ENCODE measurements around the gene FBXO3.

The FBXO3 gene

DNA sequence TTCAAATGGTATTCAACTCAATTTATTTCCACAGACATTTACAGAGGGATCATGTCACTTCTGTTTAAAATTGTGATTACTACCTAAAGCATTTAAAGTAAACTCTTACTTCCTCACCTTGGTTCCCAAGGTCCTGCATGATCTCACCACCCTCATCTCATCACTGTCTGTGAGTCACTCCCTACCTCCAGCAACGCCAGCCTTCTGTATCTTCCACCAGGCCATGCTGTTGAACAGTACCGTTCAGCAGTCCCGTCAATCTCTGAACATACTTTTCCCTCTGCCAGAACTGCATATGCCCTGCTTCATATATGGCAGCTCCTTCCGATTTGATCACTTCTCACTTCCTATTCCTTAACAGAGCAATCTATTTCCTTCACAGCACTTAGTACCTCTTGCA is 2.0 kb downstream of the FBXO3 start:
- no peak for DNase-seq (ENCODE audit: low read depth in 1 of 2, low spot score in 1 of 2)

DNA sequence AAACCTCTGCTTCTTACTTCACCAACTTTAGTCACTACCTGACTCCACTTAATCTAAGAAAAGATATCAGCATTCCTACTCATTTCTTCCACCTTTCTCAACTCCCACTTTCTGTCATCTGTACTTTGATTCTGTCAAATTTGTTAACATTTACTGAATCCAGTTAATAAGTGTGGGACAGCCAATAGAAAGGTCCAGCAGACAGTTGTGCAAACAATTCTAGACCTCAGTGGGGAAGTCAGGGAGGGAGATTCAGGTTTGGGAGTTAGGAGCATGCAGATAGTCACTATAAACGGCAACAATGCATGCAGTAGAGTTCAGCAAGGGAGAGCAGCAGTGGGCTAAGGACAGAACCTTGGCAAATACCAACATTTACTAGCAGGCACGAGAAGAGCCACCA is 4.1 kb downstream of the FBXO3 start:
- DNase-seq (ENCODE audit: low read depth in 1 of 2, low spot score in 1 of 2), result no peak

DNA sequence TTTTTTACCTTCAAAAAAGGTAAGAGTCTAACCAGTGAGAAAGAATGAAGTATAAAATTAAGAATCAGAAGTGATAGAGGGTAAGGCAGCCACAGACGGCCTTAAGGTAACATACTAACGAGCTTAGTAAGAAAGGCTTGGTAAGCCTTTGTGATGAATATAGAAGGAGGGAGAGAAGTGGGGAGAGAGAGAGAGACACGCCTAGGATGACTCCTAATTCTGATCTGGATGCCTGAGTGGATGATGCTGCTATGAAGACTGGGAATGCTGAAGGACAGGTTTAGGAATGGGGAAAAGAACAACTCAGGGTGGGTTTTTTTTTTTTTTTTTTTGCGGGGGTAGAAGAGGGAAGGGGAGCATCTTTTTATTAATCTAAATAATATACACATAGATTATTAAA is 4.8 kb downstream of the FBXO3 start:
- no peak for DNase-seq (ENCODE audit: low read depth in 1 of 2, low spot score in 1 of 2)

DNA sequence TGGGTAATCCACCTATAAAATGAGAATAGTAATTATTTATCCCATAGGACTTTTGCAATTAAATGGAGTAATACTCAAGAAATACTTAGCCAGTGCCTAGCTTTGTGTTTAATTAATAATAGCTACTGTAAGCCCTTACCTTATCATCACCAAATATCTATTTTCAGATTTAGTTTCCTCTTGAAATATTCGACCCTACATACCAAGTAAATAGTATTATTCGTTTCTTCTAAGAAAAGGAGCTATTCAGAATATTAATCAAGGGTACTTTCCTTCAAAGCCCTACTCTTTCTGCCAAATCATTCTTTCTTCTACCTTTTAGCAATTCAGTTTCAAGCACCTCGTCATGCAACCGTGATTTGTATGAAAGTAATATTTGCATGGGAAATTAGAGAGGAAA is 6.7 kb downstream of the FBXO3 start:
- no peak for DNase-seq (ENCODE audit: low read depth in 1 of 2, low spot score in 1 of 2)

DNA sequence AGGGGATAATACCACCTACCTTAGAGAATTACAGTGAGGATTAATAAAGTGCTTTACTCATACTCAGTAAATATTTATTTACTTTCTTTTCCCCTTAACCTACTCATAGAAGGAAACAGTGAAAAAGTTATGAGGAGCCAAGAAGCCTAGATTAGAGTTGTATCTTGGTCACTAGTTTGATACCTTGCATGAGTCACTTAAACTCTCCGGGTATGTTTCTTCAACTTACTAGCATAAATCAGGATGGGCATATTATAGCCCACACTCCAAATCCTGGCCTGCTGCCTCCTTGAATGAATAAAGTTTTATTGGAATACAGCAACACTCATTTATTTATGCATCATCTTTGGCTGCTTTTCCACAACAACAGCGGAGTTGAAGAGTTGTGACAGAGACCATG is 8.2 kb downstream of the FBXO3 start:
- DNase-seq (ENCODE audit: low read depth in 1 of 2, low spot score in 1 of 2), result no peak

DNA sequence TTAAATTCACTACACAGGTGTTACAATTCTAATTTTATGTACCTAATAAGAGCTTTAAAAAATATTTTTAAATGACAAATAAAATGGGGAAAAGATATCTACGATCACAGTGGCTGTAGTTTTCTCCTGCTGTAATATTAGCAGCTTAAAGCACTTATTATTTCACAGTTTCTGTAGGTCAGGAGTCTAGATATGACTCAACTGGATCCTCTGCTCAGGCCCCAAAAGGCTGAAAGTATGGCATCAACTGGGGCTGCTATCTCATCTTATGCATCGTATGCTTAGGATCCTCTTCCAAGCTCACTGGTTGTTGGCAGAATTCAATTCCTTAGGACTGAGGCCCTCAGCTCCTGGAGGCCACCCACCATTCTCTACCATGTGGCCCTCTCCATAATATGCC is 12.8 kb downstream of the FBXO3 start:
- no peak for DNase-seq (ENCODE audit: low read depth in 1 of 2, low spot score in 1 of 2)

DNA sequence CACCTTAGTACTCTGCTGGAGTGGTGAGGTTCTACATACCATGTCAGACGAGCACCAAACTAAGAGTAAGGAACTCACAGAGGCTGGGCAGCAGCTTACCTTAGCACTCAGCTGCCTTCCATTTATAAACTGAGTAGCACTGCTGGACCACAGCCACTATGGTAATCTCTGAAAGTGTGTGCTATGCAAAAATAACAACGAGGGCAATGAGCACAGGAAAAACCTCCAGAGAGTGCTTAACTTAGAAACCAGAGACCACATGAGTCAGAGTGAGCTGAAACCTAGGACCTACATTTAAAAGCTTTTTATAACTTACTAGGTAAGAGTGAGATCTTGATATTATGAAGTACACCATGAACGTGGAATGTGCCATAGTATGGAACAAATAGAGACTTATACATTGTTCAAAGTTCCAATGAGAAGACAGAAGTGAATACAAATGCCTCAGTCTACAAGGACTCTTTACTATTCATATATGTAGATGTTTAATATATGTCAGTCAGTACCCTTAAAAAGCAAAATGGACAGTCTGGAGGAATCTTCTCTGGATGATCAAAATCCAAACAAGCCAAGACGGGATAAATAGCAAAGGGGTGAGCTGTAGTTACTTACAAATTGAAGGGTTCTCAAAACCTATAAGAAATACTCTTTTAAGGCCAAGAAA is 20.9 kb downstream of the FBXO3 start:
- no peak for DNase-seq (ENCODE audit: low read depth in 1 of 2, low spot score in 1 of 2)

DNA sequence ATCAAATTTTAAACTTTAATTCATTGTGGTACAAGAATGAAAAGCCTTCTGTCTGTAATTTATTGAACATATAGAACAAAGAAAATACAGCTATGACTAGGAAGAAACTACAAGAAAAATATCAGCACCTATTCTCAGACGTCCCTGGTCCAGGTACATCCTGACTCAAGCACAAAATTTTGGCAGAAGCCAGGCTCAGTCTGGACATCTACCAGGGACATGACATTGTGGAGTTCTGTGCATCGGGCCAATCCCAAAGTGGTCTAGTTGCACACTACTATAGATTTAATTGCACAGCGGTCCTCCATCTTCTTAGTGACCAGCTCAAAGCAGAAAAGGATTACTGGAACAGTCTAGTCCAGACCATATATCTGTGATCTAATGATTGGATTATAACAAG is 22.4 kb downstream of the FBXO3 start:
- DNase-seq (ENCODE audit: low read depth in 1 of 2, low spot score in 1 of 2), result no peak

DNA sequence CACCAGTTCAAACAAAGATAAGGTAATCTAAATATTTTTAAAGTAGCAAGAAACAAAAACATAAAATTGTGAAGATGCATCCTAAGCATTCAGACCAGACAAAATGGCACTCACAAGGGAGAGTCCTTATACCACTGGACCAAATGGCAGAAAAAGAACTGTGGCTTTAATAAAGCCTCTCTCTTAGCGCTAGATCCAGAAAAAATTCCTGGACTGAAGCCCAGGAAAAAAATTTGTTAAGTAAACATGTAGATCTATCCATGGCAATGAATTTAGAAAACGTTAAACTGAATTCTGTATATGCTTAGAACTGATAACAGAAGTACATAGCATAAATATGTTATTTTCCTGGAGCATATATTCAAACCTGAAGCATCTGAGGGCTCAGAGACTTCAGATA is 26.3 kb downstream of the FBXO3 start:
- DNase-seq (ENCODE audit: low read depth in 1 of 2, low spot score in 1 of 2), result no peak

DNA sequence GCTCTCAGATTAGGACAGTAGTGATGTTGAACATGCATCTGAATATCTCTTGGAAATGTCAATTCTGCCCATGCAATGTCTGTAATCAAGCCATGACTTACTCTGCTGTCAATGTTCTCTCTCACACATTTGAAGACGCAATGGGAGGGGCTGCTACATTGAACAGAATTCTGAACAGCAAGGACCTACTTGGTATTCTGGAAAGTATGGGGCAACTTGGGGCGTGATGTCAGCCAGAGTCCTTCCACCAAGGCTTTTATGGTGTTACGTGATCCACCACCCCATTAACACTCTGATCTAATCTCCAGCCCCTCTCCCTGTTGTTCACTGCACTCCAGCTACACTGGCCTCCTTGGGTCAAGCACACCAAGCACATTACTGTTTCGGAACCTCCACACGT is 31.0 kb downstream of the FBXO3 start:
- DNase-seq (ENCODE audit: low read depth in 1 of 2, low spot score in 1 of 2), result no peak

DNA sequence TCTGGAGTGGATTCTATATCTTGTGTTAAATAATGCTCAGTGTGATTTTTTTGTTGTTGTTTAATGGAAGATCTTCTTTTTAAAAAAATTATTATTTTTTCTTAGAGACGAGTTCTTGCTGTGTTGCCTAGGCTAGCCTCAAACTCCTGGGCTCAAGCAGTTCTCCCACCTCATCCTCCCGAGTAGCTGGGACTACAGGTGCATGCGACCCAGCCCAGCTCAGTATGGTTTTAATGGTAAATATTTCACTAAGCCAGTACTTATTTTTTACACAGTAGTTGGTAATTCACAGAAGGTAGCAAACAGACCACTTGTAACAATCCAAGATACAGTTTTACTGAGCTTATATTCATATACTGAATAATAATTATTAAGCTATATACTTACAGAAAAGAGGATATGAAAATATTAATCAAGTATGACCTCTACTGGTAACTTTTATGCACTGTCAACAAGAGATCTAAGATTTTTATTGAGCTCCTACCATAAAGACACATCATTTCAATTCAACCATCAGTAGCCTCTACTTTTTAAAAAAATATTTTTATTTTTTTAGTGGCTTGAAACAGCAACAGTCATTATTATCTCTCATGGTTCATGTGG is 32.0 kb downstream of the FBXO3 start:
- no peak for DNase-seq (ENCODE audit: low read depth in 1 of 2, low spot score in 1 of 2)

DNA sequence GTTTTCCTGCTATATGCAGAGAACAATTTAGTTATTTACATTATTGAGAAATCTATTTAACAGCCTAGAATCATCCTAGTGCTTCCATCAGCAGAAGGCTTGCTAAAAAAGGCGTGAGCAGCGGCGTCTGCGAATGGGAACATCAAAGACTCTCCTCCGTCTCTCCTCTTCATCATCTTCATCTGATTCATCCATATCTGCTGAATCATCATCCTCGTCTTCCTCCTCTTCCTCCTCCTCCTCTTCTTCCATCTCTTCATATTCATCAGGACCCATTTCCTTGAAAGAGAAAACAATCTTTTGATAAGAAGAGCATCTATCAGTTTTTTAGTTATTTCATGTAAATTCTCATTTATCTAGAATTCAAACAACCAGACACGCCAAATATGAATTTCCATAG is 32.5 kb downstream of the FBXO3 start:
- DNase-seq (ENCODE audit: low read depth in 1 of 2, low spot score in 1 of 2), result no peak

DNA sequence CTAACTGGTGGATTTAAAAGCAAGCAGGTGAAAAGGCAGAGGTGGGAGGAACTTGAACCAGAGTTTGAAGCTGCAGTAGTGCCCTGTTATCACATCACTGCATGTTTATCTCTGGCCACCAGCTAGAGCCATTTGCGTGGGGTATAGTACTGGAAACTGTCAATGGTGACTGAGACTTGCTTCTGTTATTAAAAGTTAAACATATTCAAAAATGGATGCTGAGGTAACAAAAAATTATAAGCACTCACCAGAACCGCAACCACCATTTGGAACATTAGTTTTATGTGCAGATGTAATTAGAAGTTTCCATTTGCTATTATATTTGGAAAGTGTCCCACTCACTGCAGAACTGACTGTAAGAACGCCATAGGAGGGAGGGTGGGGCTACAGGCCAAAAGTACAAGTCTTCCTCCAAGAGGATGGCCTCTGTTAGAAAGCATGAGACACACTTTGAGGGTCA is 36.9 kb downstream of the FBXO3 start:
- DNase-seq (ENCODE audit: low read depth in 1 of 2, low spot score in 1 of 2), result no peak

DNA sequence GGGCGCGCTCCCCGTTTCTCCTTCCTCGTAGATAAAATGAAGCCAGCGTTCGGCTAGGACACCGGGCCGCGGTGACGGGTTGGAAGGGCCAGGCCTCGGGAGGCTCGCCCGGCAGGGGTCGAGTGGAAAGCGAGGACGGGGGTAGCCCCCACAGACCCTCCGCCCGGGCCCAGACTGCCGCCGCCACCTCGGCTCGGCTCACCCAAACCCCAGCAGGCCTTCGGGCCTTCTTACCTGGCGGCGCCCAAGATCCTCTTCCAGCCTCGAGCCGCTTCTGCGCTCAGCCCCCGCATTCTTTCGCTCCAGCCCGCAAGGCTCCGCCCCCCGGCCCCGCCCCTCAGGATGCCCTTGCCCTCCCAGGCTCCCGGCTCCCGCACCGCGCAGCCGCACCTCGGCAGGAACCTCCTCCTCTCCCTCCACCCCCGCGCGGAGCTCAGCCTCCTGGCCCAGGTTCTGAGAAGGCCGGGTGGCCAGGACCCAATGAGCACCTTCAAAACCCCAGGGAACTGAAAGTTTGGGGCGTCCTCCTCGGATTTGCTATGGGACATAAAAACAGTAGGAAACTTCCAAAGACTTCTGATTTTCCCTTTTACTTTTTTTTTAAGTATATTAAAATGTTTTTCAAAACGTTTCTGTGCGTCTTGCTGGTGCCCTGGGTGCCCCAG is 38.0 kb downstream of the FBXO3 start, which contains the start of gene CD59:
CD59 (minus strand) TSS at position 276 of the 665 bp plus-strand sequence. CDS start 13,978 bp downstream, outside the sequence.
- DNase-seq (ENCODE audit: low read depth in 1 of 2, low spot score in 1 of 2), result peak; percentile 67 to 84

DNA sequence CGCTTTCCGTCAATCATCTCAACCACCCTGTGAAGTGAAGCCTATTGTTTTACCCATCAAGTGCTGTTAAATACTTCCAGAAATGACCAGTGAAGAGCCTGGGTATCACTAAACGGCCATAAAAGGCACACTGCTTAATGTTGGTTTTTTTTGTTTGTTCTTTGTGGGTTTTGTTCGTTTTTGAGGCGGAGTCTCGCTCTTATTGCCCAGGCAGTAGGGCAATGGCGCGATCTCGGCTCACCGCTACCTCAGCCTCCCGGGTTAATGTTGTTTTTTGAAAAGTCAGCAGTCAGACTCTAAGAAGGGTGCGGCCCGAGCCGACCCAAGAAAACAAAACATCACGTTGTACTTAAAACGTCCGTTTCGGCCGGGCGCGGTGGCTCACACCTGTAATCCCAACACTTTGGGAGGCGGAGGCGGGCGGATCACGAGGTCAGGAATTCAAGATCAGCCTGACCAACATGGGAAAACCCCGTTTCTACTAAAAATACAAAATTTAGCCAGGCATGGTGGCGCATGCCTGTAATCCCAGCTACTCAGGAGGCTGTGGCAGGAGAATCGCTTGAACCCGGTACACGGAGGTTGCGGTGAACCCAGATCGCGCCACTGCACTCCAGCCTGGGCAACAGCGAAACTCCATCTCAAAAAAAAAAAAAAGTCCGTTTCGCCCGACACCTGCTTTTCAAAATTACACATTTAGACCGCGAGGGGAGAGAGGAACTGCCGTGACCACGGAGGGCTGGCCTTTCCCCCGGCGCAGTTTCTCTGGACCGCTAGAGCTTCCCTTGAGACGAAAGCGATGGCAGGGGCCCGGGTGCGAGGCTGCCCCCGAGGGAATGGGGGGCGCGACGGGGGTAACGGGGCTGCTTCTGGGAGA is 38.8 kb downstream of the FBXO3 start:
- peak in 1 of 2 donors; percentile 13 for DNase-seq (ENCODE audit: low read depth in 1 of 2, low spot score in 1 of 2)

DNA sequence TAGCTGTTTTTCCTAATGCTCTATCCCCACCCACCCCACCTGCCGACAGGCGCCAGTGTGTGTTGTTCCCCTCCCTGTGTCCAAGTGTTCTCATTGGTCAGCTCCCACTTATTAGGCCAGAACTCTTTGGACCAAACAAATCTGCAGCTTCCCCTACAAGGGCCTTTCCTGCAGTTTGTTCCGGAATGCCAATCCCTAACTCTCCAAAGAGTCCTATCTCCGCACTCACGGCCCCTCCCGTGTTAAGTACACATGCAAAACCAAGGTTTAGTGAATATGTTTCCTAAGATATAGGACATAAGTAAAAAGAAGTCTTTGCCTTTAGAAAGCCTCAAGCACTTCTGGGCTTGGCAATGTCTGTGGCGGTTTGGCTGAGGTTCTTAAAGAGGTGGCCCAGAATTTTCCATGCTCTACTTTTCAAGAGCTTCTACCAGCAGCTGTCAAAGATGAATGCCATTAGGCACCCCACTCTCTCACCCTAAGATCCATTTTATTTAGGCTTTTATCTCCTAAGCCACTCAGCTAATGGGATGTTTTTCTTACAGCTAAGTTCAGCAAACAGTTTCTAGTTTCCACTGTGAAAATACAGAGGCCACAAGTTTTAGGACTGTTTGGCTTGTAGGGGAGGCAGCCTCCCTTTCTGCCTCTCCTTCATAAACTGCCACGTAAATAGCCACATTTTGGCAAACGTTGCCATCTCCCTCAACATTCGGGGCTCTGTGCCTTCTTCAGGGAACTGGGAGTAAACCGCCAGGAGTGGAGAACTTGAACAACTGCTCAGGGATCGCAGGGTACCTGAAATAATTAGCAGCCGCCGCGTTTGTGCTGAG is 39.7 kb downstream of the FBXO3 start:
- DNase-seq (ENCODE audit: low read depth in 1 of 2, low spot score in 1 of 2), result no peak

DNA sequence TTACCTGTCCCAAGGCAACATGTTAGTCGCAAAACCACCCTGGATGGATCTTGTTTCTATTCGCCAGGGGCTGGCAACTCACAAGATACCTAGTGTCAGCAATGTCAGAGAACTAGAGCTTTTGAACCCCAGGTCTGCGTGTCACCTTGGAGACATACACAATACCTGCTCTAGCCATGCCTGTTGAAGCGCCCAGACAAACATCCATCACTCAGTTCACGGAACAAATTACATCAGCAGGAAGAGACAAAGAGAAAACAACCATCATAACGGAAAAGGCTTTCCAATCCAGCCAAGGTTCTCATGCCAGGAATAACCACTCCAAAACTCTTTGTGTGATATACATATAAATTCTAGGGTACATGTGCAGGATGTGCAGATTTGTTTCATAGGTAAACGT is 40.3 kb downstream of the FBXO3 start:
- DNase-seq (ENCODE audit: low read depth in 1 of 2, low spot score in 1 of 2), result no peak

DNA sequence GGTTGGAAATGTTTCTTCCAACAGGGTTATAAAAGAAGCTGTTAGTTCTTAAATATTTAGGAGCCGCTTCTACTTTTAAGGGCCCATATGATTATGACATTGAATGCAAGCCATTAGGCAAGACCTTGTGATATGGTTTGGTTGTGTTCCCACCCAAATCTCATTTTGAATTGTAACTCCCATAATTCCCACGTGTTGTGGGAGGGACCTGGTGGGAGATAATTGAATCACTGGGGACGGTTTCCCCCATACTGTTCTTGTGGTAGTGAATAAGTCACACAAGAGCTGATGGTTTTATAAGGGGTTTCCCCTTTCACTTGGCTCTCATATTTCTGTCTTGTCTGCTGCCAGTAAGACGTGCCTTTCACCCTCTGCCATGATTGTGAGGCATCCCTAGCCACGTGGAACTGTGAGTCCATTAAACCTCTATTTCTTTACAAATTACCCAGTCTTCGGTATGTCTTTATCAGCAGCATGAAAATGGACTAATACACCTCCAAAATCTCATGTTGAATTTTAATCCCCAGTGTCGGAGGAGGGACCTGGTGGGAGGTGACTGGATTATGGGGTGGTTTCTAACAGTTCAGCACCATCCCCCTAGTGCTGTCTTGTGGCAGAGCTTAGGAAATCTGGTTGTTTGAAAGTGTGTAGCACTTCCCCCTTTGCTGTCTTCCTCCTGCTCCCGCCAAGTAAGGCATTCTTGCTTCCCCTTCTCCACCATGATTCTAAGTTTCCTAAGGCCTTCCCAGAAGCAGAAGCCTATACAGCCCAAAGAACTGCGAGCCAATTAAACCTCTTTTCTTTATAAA is 42.4 kb downstream of the FBXO3 start:
- peak in 1 of 2 donors; percentile 45 for DNase-seq (ENCODE audit: low read depth in 1 of 2, low spot score in 1 of 2)

DNA sequence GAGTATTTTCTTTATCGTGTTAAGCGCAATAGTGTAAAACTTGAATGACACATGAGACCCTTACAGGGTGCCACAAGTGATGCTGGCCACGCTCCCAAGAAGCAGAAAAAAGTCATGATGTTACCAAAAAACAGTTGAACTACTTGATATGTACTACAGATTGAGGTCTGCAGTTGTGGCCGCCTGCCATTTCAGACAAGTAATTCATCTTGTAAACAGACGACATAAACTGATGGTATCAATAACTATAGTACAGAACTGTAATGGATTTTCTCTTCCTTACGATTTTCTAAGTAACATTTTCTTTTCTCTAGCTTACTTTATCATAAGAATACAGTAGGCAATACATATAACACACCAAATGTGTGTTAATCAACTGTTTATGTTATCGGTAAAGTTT is 43.6 kb downstream of the FBXO3 start:
- no peak for DNase-seq (ENCODE audit: low read depth in 1 of 2, low spot score in 1 of 2)
